Neural crest cell (in vitro differentiated cells): ENCODE data around the gene SLC9A7. TPM values are rescaled to one million over a fixed set of nuclear protein-coding genes. Genes with fewer than 3 reads are reported as not detected.
"Not testable (repeated sequence)": the region's sequence is repeated elsewhere in the genome, so short reads cannot be mapped to it uniquely, and the experiment has no call there.

Experiments
- DNase-seq: peaks from one replicate; pipeline ENCODE4 v3.0.0; 2021; ENCODE audit warnings: low read depth, mixed read lengths, low spot score
- H3K27ac Mint-ChIP-seq: one replicate; pipeline ENCODE4 v1.8.0; 2021; ENCODE audit warnings: mild to moderate bottlenecking, mixed read lengths; ENCODE audit not compliant: unreplicated experiment
- H3K27me3 Mint-ChIP-seq: 2 replicates; pipeline ENCODE4 v1.8.0; 2021; ENCODE audit warnings: low read depth, mild to moderate bottlenecking, mixed read lengths
- H3K36me3 Mint-ChIP-seq: 2 replicates; pipeline ENCODE4 v1.8.0; 2021; ENCODE audit warnings: low read depth, mild to moderate bottlenecking, mixed read lengths
- H3K4me1 Mint-ChIP-seq: 2 replicates; pipeline ENCODE4 v1.8.0; 2021; ENCODE audit warnings: mixed read lengths
- H3K4me3 Mint-ChIP-seq: one replicate; pipeline ENCODE4 v1.8.0; 2021; ENCODE audit warnings: mild to moderate bottlenecking, mixed read lengths
- H3K9me3 Mint-ChIP-seq: 2 replicates; pipeline ENCODE4 v1.8.0; 2021; ENCODE audit warnings: mixed read lengths
- total RNA-seq: library from RNA; stranded (reverse); gene quantifications from 2 replicates; pipeline ENCODE4 v1.2.1, GENCODE V29; 2021
- TF ChIP-seq, protein P1 (sequence below): fragments of 200-600 bp; sonication (generic); conservative IDR thresholded peaks from 2 replicates; pipeline ENCODE4 v1.5.0; 2021; ENCODE audit warnings: antibody characterized with exemption, mild to moderate bottlenecking

SLC9A7 gene
- total RNA-seq, 1 donor from 2014 or later: 4.3 TPM

DNA sequence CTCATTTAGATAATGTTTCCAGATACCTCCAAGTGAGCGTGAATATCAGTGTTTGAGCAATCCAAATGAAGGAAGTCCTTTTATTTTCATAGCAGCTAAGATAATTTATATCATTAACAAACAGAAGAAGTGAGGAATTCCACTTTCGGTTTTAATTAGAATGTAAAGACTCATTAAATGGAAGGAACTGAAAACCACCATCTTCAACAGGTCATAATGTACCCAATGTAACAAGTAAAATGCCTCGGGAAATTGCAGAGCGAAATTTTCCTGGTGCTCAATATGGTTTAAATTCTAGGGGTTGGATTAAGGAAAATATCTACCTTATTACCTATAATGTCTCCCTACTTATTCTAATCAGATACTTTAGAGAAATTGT lies 33.9 kb upstream of the SLC9A7 start:
- Mint-ChIP-seq H3K27ac (no peak overlapping the region), H3K36me3 (no peaks in the 10 kb centered on the region), H3K4me3 (no peak overlapping the region), H3K9me3 (peaks cover 4% of the 10 kb centered on the region), H3K4me1 (peaks cover 4% of the 10 kb centered on the region), H3K27me3 (no peaks in the 10 kb centered on the region)
- TF ChIP-seq, protein P1, sequence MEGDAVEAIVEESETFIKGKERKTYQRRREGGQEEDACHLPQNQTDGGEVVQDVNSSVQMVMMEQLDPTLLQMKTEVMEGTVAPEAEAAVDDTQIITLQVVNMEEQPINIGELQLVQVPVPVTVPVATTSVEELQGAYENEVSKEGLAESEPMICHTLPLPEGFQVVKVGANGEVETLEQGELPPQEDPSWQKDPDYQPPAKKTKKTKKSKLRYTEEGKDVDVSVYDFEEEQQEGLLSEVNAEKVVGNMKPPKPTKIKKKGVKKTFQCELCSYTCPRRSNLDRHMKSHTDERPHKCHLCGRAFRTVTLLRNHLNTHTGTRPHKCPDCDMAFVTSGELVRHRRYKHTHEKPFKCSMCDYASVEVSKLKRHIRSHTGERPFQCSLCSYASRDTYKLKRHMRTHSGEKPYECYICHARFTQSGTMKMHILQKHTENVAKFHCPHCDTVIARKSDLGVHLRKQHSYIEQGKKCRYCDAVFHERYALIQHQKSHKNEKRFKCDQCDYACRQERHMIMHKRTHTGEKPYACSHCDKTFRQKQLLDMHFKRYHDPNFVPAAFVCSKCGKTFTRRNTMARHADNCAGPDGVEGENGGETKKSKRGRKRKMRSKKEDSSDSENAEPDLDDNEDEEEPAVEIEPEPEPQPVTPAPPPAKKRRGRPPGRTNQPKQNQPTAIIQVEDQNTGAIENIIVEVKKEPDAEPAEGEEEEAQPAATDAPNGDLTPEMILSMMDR: no peak
- no peak for DNase-seq

DNA sequence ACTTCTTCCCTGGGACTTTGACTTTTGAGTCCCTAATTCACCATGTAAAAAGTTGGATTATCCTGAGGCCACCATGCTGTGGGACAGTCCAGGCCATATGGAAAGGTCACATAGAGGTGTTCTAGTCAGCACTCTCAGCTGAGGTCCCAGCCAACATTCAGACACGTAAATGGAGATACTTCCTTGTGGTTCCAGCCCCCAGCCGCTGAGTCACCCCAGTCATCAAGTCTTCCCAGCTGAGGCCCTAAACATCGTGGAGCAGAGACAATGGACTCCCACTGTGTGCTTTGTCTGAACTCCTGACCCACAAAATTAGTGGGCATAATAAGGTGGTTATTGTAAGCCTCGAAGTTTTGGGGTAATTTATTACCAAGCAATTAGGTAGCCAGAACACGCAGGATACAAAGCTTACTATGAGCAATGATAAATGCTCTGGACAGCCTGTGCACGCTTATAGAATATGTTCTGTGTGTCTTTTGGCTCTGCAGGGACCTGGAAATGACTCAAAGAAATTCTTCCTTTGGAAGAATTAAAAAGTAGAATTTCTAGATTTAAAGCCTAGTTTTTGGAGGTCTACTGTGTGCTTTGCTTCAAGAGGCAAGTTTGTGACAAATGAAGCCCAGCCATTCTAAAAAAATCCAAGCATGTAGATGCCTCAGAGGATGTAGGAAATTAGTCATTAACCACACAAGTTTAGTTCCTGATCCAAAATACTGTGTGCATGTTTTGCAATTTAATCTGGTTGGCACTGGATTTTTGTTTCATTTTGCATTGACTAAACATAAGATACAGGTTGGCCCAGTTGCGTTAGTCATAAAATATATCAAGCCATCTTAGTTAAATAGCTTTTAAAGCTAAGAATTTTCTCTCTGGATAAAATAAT lies 33.2 kb upstream of the SLC9A7 start:
- H3K4me1 Mint-ChIP-seq: peaks cover 4% of the 10 kb centered on the region
- no peak for DNase-seq
- no peaks in the 10 kb centered on the region for H3K27me3 Mint-ChIP-seq
- no peak overlapping the region for H3K4me3 Mint-ChIP-seq
- TF ChIP-seq, protein P1: no peak
- no peaks in the 10 kb centered on the region for H3K36me3 Mint-ChIP-seq
- H3K27ac Mint-ChIP-seq: no peak overlapping the region
- H3K9me3 Mint-ChIP-seq: peaks cover 4% of the 10 kb centered on the region

DNA sequence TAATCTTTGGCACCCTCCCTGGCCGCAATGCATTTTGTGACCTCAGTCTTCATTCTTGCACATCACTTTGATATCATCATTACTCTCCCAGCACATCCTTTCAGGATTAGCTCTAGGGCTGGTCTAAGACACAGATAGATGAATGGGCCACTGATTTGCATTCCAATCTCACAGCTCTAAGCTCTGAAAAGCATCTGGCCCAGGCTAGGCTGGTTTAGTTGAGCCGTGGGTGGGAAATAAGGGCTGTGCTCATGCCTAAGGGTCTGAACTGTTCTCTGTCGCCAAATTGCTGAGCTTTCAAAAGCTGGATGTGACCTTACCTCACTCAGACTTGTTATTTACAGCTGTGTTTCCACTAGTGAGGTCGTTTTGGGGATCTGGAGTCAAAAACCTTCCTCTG lies 30.0 kb upstream of the SLC9A7 start:
- Mint-ChIP-seq H3K4me3 (no peak overlapping the region), H3K9me3 (peaks cover 7% of the 10 kb centered on the region), H3K36me3 (peaks cover 3% of the 10 kb centered on the region), H3K27me3 (no peaks in the 10 kb centered on the region), H3K27ac (no peak overlapping the region), H3K4me1 (no peaks in the 10 kb centered on the region)
- DNase-seq: no peak
- TF ChIP-seq, protein P1: no peak

DNA sequence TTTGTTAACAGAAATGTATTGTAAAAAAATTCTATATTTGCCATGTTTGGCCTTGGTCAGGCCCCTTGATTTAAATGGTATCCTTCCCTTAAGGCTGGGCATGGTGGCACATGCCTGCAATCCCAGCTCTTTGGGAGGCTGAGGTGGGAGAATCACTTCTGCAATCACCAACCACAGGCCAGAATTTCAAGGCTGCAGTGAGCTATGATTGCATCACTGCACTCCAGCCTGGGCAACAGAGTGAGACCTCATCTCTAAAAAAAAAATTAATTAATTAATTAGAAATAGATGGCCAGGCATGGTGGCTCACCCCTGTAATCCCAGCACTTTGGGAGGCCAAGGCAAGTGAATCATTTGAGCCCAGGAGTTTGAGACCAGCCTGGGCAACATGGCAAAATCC lies 25.5 kb upstream of the SLC9A7 start:
- H3K4me1 Mint-ChIP-seq, H3K27ac Mint-ChIP-seq, DNase-seq, H3K36me3 Mint-ChIP-seq, H3K4me3 Mint-ChIP-seq, H3K9me3 Mint-ChIP-seq, H3K27me3 Mint-ChIP-seq: not testable (repeated sequence)

DNA sequence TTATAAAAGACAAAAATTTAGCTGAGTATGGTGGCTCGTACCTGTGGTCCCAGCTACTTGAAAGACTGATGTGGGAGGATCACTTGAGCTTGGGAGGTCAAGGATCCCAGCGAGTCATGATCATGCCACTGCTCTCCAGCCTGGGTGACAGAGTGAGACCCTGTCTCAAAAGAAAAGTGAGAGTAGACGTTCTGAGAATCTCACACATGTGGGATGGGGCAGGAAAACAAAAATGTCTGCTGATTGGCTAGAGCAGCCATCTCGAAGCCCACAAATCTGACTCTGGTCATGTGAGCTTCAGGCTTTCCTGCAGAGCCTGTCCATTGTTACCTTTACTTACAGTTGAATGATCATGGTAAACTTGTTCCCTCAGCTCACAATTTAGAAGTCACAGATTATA lies 23.1 kb upstream of the SLC9A7 start:
- DNase-seq: no peak
- no peak overlapping the region for H3K4me3 Mint-ChIP-seq
- H3K36me3 Mint-ChIP-seq: peaks cover 3% of the 10 kb centered on the region
- H3K27ac Mint-ChIP-seq: no peak overlapping the region
- peaks cover 3% of the 10 kb centered on the region for H3K9me3 Mint-ChIP-seq
- TF ChIP-seq, protein P1: no peak
- H3K27me3 Mint-ChIP-seq: no peaks in the 10 kb centered on the region
- H3K4me1 Mint-ChIP-seq: peaks cover 5% of the 10 kb centered on the region

DNA sequence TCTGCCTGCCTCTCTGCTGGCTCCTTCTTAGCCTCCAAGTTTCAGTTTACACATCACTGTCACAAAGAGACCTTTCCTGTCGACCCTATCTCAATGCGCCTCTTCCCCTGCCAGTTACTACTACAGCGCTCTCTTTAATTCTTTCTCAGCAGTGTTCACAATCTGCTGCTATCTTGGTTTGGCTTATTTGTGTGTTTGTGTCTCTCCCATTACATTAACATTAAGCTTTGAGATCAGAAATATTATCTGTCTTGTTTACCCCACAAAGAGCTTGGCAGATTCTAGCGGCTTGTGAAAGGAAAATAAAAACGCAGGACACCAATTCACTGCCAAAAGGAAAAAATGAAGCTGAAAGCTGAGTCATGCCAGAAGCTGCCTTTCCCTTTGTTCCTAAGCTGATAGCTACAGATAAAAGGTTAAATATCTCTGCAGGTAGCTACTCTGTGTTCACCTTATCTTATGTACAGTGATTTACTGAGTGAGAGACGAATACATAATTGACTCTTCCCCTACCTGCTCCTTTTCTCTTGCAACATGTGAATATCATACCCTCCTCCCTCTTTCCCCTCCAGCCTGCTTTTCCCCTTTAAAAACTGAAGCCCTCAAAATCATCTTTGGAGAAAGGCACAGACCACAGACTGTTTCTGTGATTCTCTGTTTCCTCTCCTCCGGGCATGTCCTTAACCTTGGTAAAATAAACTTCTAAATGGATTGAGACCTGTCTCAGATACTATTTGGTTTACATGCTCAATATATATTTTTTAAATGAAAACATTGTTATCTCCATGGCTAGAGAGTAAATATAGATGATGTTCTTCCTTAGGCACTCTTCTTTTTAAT lies 19.3 kb upstream of the SLC9A7 start:
- TF ChIP-seq, protein P1: no peak
- peak overlapping the region; percentile 35 for H3K27ac Mint-ChIP-seq
- DNase-seq: no peak
- peaks cover 6% of the 10 kb centered on the region for H3K9me3 Mint-ChIP-seq
- H3K27me3 Mint-ChIP-seq: no peaks in the 10 kb centered on the region
- H3K36me3 Mint-ChIP-seq: no peaks in the 10 kb centered on the region
- no peak overlapping the region for H3K4me3 Mint-ChIP-seq
- H3K4me1 Mint-ChIP-seq: peaks cover 5% of the 10 kb centered on the region
